GM19239 (cell line): ENCODE data around the gene LGI1.

ENCODE experiments used
- DNase-seq: peaks from one replicate; pipeline ENCODE4 v3.0.0; 2011; ENCODE audit warnings: low spot score; ENCODE audit not compliant: insufficient read length
- FAIRE-seq: peaks from 2 replicates; lab custom pipeline; 2011; peaks lifted over from hg19 to GRCh38; lab: Jason Lieb, UNC

LGI1 gene

DNA sequence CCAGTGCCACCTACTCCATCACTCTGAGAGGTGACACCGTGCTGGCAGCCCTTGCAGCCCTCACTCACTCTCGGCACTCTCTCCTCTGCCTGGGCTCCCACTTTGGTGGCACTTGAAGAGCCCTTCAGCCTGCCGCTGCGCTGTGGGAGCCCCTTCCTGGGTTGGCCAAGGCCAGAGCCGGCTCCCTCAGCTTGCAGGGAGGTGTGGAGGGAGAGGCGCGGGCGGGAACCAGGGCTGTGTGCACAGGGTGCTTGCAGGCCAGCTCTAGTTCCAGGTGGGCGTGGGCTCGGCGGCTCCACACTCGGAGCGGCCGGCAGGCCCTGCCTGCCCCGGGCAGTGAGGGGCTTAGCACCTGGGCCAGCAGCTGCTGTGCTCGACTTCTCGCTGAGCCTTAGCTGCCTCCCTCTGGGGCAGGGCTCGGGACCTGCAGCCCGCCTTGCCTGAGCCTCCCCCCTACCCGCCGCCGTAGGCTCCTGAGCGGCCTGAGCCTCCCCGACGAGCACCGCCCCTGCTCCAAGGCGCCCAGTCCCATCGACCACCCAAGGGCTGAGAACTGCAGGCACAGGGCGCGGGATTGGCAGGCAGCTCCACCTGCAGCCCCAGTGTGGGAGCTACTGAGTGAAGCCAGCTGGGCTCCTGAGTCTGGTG is 87.4 kb downstream of the LGI1 start:
- DNase-seq, result no peak
- FAIRE-seq, result no peak
